H7 (cell line): ENCODE data around the gene PGLYRP3. TPM values are rescaled to one million over a fixed set of nuclear protein-coding genes. Genes with fewer than 3 reads are reported as not detected.
"Not testable (repeated sequence)": the region's sequence is repeated elsewhere in the genome, so short reads cannot be mapped to it uniquely, and the experiment has no call there.

Source experiments
- DNase-seq: peaks from one replicate; pipeline ENCODE4 v3.0.0; 2012
- H3K27me3 ChIP-seq: 2 replicates; pipeline ENCODE4 v1.6.0; 2011; ENCODE audit warnings: mild to moderate bottlenecking, low read length; ENCODE audit not compliant: control insufficient read depth, insufficient read depth
- H3K36me3 ChIP-seq: replicated peaks from 2 replicates; pipeline ENCODE4 v1.5.1; 2011; ENCODE audit warnings: low read length; ENCODE audit not compliant: control insufficient read depth, insufficient read depth
- H3K4me3 ChIP-seq: 2 replicates; pipeline ENCODE4 v1.5.1; 2011; ENCODE audit warnings: low read depth, mild to moderate bottlenecking, control low read depth, low read length, moderate library complexity; ENCODE audit not compliant: insufficient read depth
- total RNA-seq: library from RNA; depleted of rRNA; stranded (reverse); fragments of >200 nt; shearing (Covaris generic); gene quantifications from 2 replicates; pipeline ENCODE4 v1.2.3, GENCODE V29; 2014

Gene PGLYRP3
- total RNA-seq, 1 experiment from 2014 or later: not detected

DNA sequence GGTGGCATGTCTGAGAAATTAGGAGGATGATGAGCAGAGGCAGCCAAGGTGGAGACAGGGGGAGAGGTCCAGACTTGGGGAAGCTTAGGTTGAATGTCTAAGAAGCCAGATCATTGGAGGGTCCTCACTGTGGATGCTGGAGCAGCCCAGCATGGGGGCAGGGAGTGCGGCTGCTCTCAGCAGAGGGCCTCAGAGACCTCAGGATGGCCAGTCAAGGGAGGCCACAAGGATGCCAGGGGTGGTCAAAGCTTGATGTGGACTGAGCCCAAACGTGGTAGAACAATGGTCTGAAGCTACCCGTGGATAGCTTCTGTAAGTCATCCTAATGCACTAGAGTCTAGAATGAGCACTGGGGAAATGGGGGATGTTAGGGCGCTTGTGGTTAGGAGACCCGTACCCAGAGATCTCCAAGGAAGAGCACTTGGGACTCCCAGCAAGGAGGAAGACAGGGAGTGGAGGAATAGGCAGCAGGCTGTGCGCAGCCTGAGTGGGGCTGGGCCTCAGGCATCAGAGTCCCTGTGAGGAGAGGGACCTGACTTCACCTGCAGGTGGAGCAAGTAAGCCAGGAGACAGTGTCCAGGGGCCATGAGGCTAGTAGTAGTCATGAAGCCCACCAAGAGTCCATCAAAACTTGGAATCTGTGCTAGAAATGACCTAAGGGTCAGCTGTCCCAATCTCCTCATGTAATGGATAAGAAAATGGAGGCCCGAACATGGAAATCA is 40.6 kb upstream of the PGLYRP3 start:
- H3K27me3 ChIP-seq: no peaks in the 10 kb centered on the region
- DNase-seq: peak; percentile 86
- no peak overlapping the region for H3K4me3 ChIP-seq
- no peaks in the 10 kb centered on the region for H3K36me3 ChIP-seq

DNA sequence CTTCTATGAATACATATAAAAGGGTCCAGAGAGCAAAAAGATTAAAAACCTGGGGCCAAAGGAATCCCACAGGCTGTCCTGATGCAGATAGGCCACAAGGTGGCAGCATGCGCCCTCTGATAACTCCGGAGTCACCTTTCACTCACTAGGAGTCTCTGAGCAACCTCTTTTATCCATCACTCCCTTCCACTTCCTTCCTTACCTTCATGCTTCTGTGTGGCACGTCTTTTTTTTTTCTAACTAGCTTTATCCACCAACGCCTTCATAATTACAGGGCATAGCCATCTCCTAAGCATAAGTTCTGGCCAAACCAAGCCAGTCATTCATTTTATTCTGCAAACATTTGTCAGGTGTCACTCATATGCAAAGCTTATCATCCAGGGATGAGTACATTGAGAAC is 39.8 kb upstream of the PGLYRP3 start:
- peak; percentile 88 for DNase-seq
- H3K27me3 ChIP-seq: no peaks in the 10 kb centered on the region

DNA sequence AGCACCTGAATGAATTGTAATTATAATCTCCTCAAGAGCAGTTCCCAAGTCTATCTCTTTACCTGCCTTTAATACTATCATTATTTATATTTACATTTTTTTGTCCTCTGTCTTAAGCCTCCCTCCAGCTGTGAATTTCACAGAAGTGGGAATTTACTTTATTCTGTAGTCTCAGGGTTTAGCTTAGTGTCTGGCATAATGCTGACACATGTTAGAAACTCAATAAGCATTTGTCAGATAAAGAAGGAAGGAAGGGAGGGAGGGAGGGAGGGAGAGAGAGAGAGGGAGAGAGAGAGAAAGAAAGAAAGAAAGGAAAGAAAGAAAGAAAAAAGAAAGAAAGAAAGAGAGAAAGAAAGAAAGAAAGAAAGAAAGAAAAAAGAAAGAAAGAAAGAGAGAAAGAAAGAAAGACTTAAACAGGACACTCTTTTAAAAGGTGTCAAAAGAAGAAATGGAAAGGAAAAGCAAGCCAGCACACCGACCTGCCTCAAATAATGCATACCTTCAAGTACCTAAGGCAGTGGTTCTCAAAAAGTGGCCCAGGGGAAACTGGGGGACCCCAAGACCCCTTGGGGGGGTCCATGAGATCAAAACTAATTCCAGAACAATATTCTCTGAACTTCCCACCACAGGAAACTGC is 37.7 kb upstream of the PGLYRP3 start:
- no peak overlapping the region for H3K4me3 ChIP-seq
- peak; percentile 4 for DNase-seq
- no peaks in the 10 kb centered on the region for H3K27me3 ChIP-seq
- no peaks in the 10 kb centered on the region for H3K36me3 ChIP-seq

More for the DNA sequence above, 39.8 kb upstream of the PGLYRP3 start:
- Histone ChIP-seq H3K4me3 (no peak overlapping the region), H3K36me3 (no peaks in the 10 kb centered on the region)

DNA sequence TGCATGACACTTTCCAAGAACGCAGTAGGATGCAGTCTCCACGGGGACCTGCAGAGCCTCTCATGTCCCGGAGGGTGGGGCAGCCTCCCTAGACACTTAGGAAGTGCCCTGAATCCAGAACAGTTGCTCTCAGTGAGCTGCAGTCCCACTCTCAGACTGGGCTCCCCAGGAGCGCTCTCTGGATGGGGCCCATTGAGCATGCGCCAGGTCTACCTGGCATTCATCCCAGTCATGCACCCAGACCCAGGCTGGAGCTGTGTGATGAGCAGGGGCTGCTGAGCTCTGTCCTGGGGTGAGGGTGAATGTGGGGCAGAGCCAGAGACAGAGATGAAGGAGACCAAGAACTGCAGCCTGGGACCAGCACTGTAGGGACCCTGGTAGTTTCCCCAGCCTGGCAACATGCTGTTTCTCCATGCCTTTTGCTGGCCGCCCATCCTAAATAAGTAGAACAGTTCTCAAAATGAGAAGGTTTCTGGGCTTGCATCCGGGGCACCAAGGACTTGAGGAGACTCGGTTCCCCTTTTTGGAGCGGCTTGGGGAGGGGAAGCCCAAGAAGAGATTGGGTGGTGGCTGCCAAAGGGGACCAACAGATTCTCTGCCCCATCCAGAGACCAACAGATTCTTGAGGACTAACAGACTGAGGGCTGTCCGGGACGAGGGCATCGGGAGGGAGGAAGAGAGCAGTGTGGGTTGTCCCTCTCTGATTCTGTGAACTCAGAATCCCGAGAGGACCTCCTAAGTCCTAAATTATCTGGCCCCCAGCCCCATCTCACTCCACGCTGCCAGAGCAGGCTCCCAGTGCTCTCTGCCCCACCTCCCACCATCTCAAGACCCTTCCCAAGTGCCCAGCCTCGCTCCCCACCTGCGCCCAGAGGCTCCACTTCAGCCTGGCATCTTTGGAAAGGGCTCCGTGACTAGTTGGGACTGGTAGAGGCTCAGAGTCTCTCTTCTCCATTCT is 36.9 kb upstream of the PGLYRP3 start:
- peak; percentile 9 for DNase-seq
- no peak overlapping the region for H3K4me3 ChIP-seq
- H3K27me3 ChIP-seq: no peaks in the 10 kb centered on the region
- H3K36me3 ChIP-seq: no peaks in the 10 kb centered on the region

- Histone ChIP-seq H3K36me3 (no peaks in the 10 kb centered on the region), H3K27me3 (no peaks in the 10 kb centered on the region), H3K4me3 (no peak within 1 kb of the TSS)
- peak; percentile 45 for DNase-seq
Observed at GRCh38 chr1:153348511-153349362, 36.0 kb upstream of the PGLYRP3 start, which contains the start of gene PGLYRP4. PGLYRP4 (minus strand) TSS chr1:153348841; CDS start chr1:153347932, 909 bp downstream.

GRCh38 chr1:153347856-153348255 is 35.1 kb upstream of the PGLYRP3 start:
- Histone ChIP-seq H3K4me3 (no peak overlapping the region), H3K27me3 (no peaks in the 10 kb centered on the region), H3K36me3 (no peaks in the 10 kb centered on the region)
- DNase-seq: no peak

GRCh38 chr1:153347049-153347448 is 34.3 kb upstream of the PGLYRP3 start:
- not testable (repeated sequence) for H3K36me3 ChIP-seq, DNase-seq, H3K27me3 ChIP-seq, H3K4me3 ChIP-seq

DNA sequence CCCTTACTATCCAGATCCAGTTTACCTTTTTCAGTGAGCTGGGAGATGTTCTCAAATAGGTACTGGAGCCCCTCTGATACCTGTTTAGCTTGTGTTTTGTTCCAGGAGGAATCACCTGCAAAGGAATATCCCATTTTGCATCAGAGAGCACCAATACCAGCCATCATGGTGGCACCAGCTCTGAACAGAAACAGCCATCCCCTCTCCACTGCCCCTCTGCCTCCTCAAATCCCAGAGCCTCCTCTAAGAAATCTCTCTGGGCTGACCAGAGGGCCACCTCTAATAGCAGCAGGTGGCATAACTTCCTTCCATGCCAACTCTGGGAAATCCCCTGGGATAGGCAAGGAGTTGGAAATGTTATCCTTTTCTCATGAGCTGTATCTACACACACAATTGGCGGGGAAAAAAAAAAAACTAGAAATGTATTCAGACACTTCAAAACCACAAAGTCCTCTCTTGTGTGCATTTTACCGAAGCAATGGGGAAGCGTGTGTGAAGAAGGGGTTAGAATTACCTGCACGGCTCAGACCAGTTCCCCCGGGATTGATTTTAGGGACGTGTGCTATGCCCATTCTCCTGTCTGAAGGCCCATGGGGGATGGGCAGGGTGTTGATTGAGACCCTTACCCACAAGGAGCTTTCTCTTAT is 33.4 kb upstream of the PGLYRP3 start:
- peak; percentile 19 for DNase-seq
- no peaks in the 10 kb centered on the region for H3K27me3 ChIP-seq
- H3K4me3 ChIP-seq: no peak overlapping the region
- no peaks in the 10 kb centered on the region for H3K36me3 ChIP-seq

- DNase-seq: peak; percentile 6
- Histone ChIP-seq H3K4me3 (no peak overlapping the region), H3K36me3 (no peaks in the 10 kb centered on the region), H3K27me3 (no peaks in the 10 kb centered on the region)
Observed at GRCh38 chr1:153345187-153346076, 32.7 kb upstream of the PGLYRP3 start.

- H3K27me3 ChIP-seq: no peaks in the 10 kb centered on the region
- no peak overlapping the region for H3K4me3 ChIP-seq
- no peaks in the 10 kb centered on the region for H3K36me3 ChIP-seq
- DNase-seq: no peak
Observed at GRCh38 chr1:153344718-153345025, 31.9 kb upstream of the PGLYRP3 start.

DNA sequence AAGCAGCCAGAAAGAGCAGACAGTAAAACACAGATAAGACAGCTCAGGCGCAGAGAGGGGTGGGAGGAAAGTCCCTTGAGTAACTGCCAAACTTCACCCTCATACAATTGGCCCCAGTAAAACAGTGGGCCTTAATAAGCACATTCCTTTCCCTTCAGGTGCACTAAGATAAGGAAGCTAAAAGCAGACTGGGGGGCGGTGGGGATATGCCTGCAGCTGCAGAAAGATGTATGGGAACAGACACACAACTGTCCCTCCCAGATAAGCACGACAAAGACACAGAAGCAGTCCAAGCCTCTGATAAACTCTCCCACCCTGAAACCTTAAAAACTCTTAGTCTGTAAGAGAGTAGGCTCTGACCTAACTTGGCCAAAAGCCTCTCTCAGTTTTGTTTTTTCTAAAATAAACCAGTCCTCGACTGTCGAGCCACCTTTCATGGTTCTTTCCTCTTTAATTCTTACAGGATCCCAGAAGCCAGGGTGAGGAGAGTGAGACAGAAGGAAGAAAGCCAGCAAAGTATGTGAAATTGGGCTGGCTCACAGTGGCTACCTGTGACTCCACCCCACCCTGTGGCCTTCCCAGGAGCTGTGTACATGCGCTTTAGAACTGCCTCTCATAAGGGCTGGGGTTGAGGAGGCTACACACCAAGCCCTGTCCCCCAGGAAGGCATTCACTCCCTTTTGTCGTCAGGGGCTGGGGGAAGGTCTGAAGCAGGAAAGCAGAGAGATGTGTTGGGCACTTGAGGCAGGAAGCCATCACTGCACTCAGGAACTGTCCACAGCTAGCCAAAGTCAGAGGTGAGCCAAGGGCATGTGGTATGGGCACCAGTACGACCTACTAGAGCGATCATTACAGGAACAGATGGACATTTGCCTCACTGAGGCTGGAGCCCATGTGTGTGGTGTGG is 31.3 kb upstream of the PGLYRP3 start:
- Histone ChIP-seq H3K36me3 (no peaks in the 10 kb centered on the region), H3K27me3 (no peaks in the 10 kb centered on the region), H3K4me3 (no peak overlapping the region)
- DNase-seq: no peak

DNA sequence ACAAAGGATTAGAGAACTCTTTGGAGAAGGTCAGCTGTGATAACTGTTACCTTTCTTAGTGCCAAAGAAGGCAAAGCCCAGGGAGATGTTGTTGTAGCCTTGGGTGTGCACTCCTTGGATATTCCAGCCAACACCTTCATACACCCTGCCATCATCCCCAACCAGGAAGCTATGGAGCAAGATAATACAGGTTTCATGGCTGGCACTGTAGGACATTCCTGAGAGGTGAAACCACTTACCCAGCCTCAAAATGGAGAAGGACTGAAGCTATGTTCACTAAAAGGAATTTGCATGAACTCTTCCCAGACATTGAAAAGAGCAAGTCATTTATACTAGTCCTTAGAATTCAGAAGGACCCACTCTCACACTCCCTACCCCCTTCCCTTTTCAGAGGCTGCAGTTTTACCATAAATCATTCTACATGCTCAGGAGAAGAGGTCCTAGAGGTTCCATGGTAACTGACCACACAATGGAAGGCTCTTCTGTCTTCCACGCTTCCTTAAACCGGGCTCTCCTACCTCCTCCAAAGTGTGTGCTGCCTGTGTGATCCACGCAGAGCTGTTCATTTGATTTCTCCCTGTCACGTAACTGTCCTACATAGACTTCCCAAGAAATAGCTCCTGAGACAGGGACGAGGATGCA is 30.4 kb upstream of the PGLYRP3 start:
- Histone ChIP-seq H3K36me3 (no peaks in the 10 kb centered on the region), H3K27me3 (no peaks in the 10 kb centered on the region), H3K4me3 (no peak overlapping the region)
- no peak for DNase-seq
